ENCODE data around the gene PTP4A2. TPM values are rescaled to one million over a fixed set of nuclear protein-coding genes. Genes with fewer than 3 reads are reported as not detected.

Gene PTP4A2
- polyA plus RNA-seq, 3 donors: 227 to 501 (median 294) TPM

DNA sequence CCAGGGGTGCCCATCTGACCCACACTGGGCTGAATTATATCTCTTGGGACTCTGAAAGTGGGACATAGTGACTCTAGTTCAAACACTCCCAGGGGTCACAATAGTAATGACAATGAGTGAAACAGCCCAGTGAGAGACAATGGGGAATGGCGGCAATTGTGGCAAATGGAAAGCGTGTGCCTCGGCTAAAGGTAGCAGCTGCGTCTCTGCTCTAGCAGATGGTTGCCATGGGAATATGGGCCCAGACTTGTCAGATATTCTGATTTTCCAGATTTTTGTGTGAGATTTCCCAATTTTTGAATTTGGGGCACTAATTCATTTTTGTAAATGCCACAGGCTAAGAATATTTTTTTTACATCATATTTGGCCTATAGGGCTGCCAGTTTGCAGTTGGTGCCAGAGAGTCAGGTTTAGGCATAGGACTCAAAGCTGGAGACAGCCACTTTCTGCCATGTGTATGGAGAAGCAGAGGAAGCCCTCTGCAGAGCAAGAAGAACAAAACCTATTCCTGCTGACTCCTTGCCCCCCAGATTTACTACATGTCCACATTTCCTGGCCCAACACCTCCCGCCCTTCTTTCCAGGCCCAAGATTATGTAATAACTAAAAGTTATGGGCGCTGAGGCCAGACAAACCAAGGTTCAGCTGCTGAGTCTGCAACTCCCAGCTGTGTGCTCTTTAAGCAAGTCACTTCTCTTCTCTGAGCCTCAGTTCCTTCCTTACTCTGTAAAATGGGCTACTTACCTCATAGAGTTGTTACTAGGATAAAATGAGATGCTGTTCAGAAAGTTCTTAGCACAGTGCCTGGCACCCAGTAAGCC is 21.6 kb upstream of the PTP4A2 start:
- peak overlapping the region in 1 of 3 experiments; percentile 31 for H3K4me3 ChIP-seq (replicated peaks in 1 of 3; ENCODE audit: low read depth in 2 of 3, low read length in 3 of 3)
- no peaks in the 10 kb centered on the region for H3K27me3 ChIP-seq (ENCODE audit: control insufficient read depth in 2 of 2, insufficient read depth in 2 of 2, low read length in 2 of 2)
- 100% methylated on average over 4 of the region's 6 CpGs for WGBS (ENCODE audit: insufficient coverage)
- intact Hi-C loops (cut with micrococcal nuclease): loop anchor here (5.0 to 10.0 kb wide), 6 partner anchors 32 to 142 kb away; partner anchors contain the start of gene SPOCD1 (in 1 of the 2)
- peaks cover 0 to 2% (median 0%) of the 10 kb centered on the region in 3 donors for H3K27me3 Mint-ChIP-seq (ENCODE audit: low read depth in 3 of 3)
- peaks cover 19% of the 10 kb centered on the region for H3K79me2 ChIP-seq (ENCODE audit: insufficient read depth, low read length)
- H2AFZ ChIP-seq (ENCODE audit: insufficient read depth, low read depth, low read length, poor library complexity, severe bottlenecking): no peak overlapping the region
- H3K4me3 Mint-ChIP-seq: no peak overlapping the region
- H3K9me3 Mint-ChIP-seq: peaks cover 0 to 2% (median 0%) of the 10 kb centered on the region in 7 donors
- peaks cover 85 to 91% of the 10 kb centered on the region in 2 donors for H3K4me1 ChIP-seq (ENCODE audit: control insufficient read depth in 1 of 2, insufficient read depth in 2 of 2, low read length in 2 of 2)
- H3K4me2 ChIP-seq (replicated peaks; ENCODE audit: extremely low read depth, low read length, poor library complexity, severe bottlenecking): peak overlapping the region; percentile 23
- TF ChIP-seq, protein P1, sequence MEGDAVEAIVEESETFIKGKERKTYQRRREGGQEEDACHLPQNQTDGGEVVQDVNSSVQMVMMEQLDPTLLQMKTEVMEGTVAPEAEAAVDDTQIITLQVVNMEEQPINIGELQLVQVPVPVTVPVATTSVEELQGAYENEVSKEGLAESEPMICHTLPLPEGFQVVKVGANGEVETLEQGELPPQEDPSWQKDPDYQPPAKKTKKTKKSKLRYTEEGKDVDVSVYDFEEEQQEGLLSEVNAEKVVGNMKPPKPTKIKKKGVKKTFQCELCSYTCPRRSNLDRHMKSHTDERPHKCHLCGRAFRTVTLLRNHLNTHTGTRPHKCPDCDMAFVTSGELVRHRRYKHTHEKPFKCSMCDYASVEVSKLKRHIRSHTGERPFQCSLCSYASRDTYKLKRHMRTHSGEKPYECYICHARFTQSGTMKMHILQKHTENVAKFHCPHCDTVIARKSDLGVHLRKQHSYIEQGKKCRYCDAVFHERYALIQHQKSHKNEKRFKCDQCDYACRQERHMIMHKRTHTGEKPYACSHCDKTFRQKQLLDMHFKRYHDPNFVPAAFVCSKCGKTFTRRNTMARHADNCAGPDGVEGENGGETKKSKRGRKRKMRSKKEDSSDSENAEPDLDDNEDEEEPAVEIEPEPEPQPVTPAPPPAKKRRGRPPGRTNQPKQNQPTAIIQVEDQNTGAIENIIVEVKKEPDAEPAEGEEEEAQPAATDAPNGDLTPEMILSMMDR (IDR thresholded peaks at IDR 0.05): no peak
- H3K27ac ChIP-seq (ENCODE audit: low read depth in 1 of 2, low read length in 2 of 2): peak overlapping the region; percentile 94 to 96
- no peaks in the 10 kb centered on the region for H3K36me3 ChIP-seq (replicated peaks in 1 of 2; ENCODE audit: control insufficient read depth in 1 of 2, insufficient read depth in 2 of 2, low read length in 2 of 2)
- no peaks in the 10 kb centered on the region for H3K9me3 ChIP-seq (replicated peaks in 1 of 2; ENCODE audit: control insufficient read depth in 1 of 2, insufficient read depth in 1 of 2, low read length in 2 of 2)
- H3K4me1 Mint-ChIP-seq: peaks cover 86% of the 10 kb centered on the region
- H3K9ac ChIP-seq (ENCODE audit: insufficient read depth, low read length, poor library complexity, severe bottlenecking): no peak overlapping the region
- H3K36me3 Mint-ChIP-seq: peaks cover 0 to 5% of the 10 kb centered on the region in 2 donors
- DNase-seq: peak in 2 of 3 donors; percentile 31 to 50
- peak overlapping the region; percentile 91 to 100 (median 99) for H3K27ac Mint-ChIP-seq
- H4K20me1 ChIP-seq (ENCODE audit: insufficient read depth, low read length): no peaks in the 10 kb centered on the region

DNA sequence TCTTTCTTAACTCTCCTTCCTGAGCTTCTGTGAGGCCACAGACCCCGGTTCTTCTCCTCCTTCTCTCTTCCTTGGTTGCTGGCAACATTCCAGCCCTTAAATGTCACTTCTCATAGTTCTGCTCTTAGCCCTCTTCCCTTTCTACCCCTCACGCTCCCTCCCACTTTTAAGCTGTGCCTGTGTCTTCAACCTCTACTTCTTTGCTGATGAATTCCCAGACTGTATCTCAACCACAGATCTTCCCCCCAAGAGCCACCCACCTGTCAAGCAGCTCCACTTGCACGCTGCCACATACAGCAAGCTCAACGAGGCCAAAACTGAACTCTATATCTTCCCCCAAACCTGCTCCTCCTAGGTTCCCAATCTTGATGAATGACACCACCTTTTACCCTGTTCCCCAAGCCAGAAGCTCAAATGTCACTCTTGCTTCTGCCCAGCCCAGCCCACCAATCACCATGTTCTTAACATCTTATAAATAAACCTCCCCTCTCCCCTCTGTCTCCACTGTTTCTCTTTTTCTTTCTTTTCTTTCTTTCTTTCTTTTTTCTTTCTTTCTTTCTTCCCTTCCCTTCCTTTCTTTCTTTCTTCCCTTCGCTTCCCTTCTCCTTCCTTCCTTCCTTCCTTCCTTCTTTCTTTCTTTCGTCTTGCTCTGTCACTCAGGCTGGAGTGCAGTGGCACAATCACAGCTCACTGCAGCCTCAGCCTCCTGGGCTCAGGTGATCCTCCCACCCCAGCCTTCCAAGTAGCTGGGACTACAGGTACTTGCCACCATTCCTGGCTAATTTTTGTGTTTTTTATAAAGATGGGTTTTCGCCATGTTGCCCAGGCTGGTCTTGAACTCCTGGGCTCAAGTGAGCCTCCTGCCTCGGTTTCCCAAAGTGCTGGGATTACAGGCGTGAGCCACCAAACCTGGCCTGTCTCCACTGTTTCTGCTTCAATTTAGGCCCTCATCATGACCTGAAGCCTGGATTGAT is 19.8 kb upstream of the PTP4A2 start:
- peak overlapping the region in 1 of 3 experiments; percentile 51 for H3K4me3 ChIP-seq (replicated peaks in 1 of 3; ENCODE audit: low read depth in 2 of 3, low read length in 3 of 3)
- H3K27ac Mint-ChIP-seq: peak overlapping the region; percentile 98 to 100 (median 99)
- peak overlapping the region; percentile 94 to 96 for H3K27ac ChIP-seq (ENCODE audit: low read depth in 1 of 2, low read length in 2 of 2)
- peaks cover 13% of the 10 kb centered on the region for H3K79me2 ChIP-seq (ENCODE audit: insufficient read depth, low read length)
- no peaks in the 10 kb centered on the region for H4K20me1 ChIP-seq (ENCODE audit: insufficient read depth, low read length)
- WGBS (ENCODE audit: insufficient coverage): 27% methylated on average over 8 of the region's 9 CpGs
- peak; percentile 77 to 88 (median 82) for DNase-seq
- H3K9ac ChIP-seq (ENCODE audit: insufficient read depth, low read length, poor library complexity, severe bottlenecking): peak overlapping the region; percentile 6
- no peaks in the 10 kb centered on the region for H3K27me3 Mint-ChIP-seq (ENCODE audit: low read depth in 3 of 3)
- H2AFZ ChIP-seq (ENCODE audit: insufficient read depth, low read depth, low read length, poor library complexity, severe bottlenecking): no peak overlapping the region
- H3K9me3 ChIP-seq (replicated peaks in 1 of 2; ENCODE audit: control insufficient read depth in 1 of 2, insufficient read depth in 1 of 2, low read length in 2 of 2): no peaks in the 10 kb centered on the region
- intact Hi-C loops (cut with micrococcal nuclease): loop anchor here in 1 of 2 donors (2.0 to 5.0 kb wide), 3 partner anchors 19 to 71 kb away; partner anchors contain the start of gene PTP4A2
- peaks cover 1 to 8% of the 10 kb centered on the region in 2 donors for H3K36me3 Mint-ChIP-seq
- H3K27me3 ChIP-seq (ENCODE audit: control insufficient read depth in 2 of 2, insufficient read depth in 2 of 2, low read length in 2 of 2): no peaks in the 10 kb centered on the region
- H3K4me1 Mint-ChIP-seq: peaks cover 95% of the 10 kb centered on the region
- H3K9me3 Mint-ChIP-seq: peaks cover 0 to 2% (median 0%) of the 10 kb centered on the region in 7 donors
- H3K36me3 ChIP-seq (replicated peaks in 1 of 2; ENCODE audit: control insufficient read depth in 1 of 2, insufficient read depth in 2 of 2, low read length in 2 of 2): no peaks in the 10 kb centered on the region
- TF ChIP-seq, protein P1 (IDR thresholded peaks at IDR 0.05): peak; percentile 12
- peak overlapping the region; percentile 59 to 75 for H3K4me3 Mint-ChIP-seq
- peaks cover 94 to 99% of the 10 kb centered on the region in 2 donors for H3K4me1 ChIP-seq (ENCODE audit: control insufficient read depth in 1 of 2, insufficient read depth in 2 of 2, low read length in 2 of 2)
- H3K4me2 ChIP-seq (replicated peaks; ENCODE audit: extremely low read depth, low read length, poor library complexity, severe bottlenecking): peak overlapping the region; percentile 53

Data from CD14-positive monocyte (primary cell).